GM12864 (cell line): Measurements from ENCODE around the gene PDZD2.

Source experiments
- DNase-seq: peaks from one replicate; pipeline ENCODE4 v3.0.0-alpha.2; 2011; ENCODE audit warnings: low read depth
- H3K4me3 ChIP-seq: 2 replicates; pipeline ENCODE4 v1.5.1; 2011; ENCODE audit warnings: mild to moderate bottlenecking, low read depth, low read length, control low read depth
- TF ChIP-seq, protein P1 (sequence below): IDR thresholded peaks from 2 replicates; pipeline ENCODE4 v1.5.1; 2011; ENCODE audit warnings: low read depth, mild to moderate bottlenecking, moderate library complexity, low read length, control low read depth, inconsistent platforms; ENCODE audit errors: missing control alignments

PDZD2 gene

GRCh38 chr5:31807789-31808540 lies 169.0 kb downstream of the PDZD2 start:
- no peak for DNase-seq
- TF ChIP-seq, protein P1, sequence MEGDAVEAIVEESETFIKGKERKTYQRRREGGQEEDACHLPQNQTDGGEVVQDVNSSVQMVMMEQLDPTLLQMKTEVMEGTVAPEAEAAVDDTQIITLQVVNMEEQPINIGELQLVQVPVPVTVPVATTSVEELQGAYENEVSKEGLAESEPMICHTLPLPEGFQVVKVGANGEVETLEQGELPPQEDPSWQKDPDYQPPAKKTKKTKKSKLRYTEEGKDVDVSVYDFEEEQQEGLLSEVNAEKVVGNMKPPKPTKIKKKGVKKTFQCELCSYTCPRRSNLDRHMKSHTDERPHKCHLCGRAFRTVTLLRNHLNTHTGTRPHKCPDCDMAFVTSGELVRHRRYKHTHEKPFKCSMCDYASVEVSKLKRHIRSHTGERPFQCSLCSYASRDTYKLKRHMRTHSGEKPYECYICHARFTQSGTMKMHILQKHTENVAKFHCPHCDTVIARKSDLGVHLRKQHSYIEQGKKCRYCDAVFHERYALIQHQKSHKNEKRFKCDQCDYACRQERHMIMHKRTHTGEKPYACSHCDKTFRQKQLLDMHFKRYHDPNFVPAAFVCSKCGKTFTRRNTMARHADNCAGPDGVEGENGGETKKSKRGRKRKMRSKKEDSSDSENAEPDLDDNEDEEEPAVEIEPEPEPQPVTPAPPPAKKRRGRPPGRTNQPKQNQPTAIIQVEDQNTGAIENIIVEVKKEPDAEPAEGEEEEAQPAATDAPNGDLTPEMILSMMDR = no peak
- H3K4me3 ChIP-seq = no peak overlapping the region

- no peak overlapping the region for H3K4me3 ChIP-seq
- TF ChIP-seq, protein P1 = peak; percentile 69
- DNase-seq = no peak
These were observed 170.3 kb downstream of the PDZD2 start for GRCh38 chr5:31809050-31809870.

GRCh38 chr5:31811210-31811609 lies 172.3 kb downstream of the PDZD2 start:
- TF ChIP-seq, protein P1 = no peak
- no peak overlapping the region for H3K4me3 ChIP-seq
- DNase-seq = no peak

DNA sequence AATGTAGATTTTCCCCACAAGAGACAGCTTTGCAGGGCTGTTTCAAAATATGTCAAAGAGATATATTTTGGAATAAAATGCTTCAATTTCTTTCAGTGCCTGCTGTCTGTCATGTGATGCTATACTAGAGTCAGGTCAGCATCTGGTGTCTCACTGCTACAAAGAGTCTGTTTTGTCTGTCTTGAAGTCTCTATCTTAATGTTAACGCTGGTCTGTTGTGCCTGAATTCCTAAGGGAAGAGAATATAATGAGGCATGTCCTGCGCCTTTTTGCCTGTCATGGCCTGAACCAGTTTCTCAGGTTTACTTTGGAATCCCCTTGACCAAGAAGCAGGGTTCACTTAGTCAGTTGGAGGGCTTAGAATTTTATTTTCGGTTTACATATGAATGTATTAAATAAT lies 176.4 kb downstream of the PDZD2 start:
- TF ChIP-seq, protein P1 = no peak
- H3K4me3 ChIP-seq = no peak overlapping the region
- DNase-seq = no peak

DNA sequence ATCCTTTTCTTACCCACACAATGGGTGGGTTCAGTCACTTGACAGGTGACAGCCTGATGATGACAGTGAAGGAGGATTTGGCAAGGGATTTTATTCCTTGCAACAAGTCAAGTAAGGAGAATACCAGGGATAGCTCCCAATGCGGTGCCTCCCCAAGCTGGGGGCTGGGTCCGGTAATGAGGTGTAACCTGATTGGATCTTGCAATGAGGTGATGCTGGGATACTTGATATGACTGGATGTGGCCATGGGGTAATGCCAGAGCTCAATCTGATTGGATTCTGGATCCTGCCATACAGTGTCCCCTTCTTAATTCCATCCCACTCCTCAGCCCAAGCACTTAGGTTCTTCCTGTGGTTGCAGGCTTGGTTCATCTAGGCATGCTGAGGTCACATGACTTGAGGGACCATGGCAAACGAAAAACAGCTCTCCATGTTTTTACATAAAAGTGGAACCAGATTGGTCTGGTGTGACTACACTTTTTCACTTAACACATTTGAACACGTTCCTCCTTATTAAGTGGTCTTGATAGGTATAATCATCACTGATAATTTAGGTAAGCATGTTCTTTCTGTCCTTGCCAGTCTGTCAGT lies 181.1 kb downstream of the PDZD2 start:
- H3K4me3 ChIP-seq = no peak overlapping the region
- TF ChIP-seq, protein P1 = no peak
- DNase-seq = no peak

DNA sequence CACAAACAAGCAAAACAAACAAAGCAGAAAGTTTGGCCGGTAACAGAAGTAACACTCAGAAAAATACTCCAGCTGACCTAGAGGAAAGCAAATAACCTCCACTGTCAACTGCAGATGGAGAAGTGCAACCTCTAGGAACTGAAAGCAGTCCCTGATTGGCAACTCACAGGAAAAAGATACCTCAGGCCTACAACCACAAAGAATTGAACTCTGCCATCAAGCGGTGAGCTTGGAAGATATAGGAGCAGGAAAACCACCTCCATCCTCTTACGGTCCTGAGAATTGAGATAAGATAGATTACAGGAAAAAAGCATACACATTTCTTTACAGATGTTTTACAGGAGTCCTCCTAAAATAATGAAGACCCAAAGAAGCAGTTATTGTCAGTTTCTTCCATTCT lies 184.5 kb downstream of the PDZD2 start:
- DNase-seq = no peak
- H3K4me3 ChIP-seq = no peak overlapping the region
- TF ChIP-seq, protein P1 = no peak
